ENCODE results near the gene F13B.

DNA sequence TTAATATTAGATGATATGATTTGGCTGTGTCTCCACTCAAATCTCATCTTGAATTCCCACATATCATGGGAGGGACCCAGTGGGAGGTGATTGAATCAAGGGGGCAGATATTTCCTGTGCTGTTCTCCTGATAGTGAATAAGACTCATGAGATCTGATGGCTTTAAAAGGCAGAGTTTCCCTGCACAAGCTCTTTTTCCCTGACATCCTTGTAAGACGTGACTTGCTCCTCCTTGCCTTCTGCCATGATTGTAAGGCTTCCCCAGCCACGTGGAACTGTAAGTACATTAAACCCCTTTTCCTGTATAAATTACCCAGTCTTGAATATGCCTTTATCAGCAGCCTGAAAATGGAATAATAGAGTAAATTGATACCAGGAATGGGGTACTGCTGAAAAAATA, 13.3 kb upstream of the F13B start:
- TF ChIP-seq GATA2 (IDR thresholded peaks at IDR 0.05; ENCODE audit: low read depth, low read length), result no peak
- TF ChIP-seq GATA3 (IDR thresholded peaks at IDR 0.05; ENCODE audit: low read depth, low read length), result no peak
